MG63 (cell line): ENCODE results near the gene NXNL1. TPM values are rescaled to one million over a fixed set of nuclear protein-coding genes. Genes with fewer than 3 reads are reported as not detected.

Experiments
- DNase-seq: peaks from one replicate; pipeline ENCODE4 v3.0.0-alpha.2; 2020
- H3K27me3 ChIP-seq: fragments of 250-450 bp; sonication (Bioruptor Pico); 2 replicates; pipeline ENCODE4 v1.5.1; 2020; ENCODE audit warnings: mild to moderate bottlenecking, moderate library complexity
- H3K36me3 ChIP-seq: fragments of 250-450 bp; sonication (Bioruptor Pico); 2 replicates; pipeline ENCODE4 v1.5.1; 2020; ENCODE audit warnings: mild to moderate bottlenecking, moderate library complexity
- H3K4me3 ChIP-seq: fragments of 250-450 bp; sonication (Bioruptor Pico); 2 replicates; pipeline ENCODE4 v1.5.1; 2020; ENCODE audit warnings: mild to moderate bottlenecking, moderate library complexity
- H3K9me3 ChIP-seq: fragments of 250-450 bp; sonication (Bioruptor Pico); 2 replicates; pipeline ENCODE4 v1.5.1; 2020; ENCODE audit warnings: mild to moderate bottlenecking, moderate library complexity
- total RNA-seq: library from RNA; depleted of rRNA; stranded (reverse); fragments of >200 nt; shearing (Covaris generic); gene quantifications from 2 replicates; pipeline ENCODE4 v1.2.3, GENCODE V29; 2014; ENCODE audit warnings: low replicate concordance

NXNL1 gene
- total RNA-seq, 1 experiment from 2014 or later: not detected

DNA sequence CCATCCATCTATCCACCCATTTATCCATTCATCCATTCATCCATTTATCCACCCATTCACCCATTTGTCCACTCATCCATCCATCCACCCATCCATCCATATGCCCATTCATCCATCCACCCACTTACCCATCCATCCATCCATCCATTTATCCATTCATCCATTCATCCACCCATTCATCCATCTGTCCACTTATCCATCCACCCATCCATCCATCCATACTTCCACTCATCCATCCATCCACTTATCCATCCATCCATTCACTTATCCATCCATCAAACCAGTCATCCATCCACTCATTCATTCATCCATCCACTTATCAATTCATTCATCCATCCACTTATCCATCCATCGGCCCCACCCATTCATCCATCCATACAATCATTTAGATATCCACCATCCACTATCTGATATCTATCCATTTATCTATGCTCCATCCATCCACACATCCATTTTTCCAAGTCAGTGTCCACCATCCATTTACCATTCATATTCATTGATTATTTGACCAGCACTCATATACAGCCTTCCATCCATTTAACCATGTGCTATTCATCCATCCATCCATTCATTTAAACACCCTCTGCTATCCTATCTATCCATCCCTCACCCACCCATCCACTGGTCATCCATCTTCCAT, 15.1 kb downstream of the NXNL1 start:
- peaks cover 5% of the 10 kb centered on the region for H3K9me3 ChIP-seq
- DNase-seq: no peak
- no peak overlapping the region for H3K4me3 ChIP-seq
- H3K27me3 ChIP-seq: peaks cover 34% of the 10 kb centered on the region
- H3K36me3 ChIP-seq: no peaks in the 10 kb centered on the region

DNA sequence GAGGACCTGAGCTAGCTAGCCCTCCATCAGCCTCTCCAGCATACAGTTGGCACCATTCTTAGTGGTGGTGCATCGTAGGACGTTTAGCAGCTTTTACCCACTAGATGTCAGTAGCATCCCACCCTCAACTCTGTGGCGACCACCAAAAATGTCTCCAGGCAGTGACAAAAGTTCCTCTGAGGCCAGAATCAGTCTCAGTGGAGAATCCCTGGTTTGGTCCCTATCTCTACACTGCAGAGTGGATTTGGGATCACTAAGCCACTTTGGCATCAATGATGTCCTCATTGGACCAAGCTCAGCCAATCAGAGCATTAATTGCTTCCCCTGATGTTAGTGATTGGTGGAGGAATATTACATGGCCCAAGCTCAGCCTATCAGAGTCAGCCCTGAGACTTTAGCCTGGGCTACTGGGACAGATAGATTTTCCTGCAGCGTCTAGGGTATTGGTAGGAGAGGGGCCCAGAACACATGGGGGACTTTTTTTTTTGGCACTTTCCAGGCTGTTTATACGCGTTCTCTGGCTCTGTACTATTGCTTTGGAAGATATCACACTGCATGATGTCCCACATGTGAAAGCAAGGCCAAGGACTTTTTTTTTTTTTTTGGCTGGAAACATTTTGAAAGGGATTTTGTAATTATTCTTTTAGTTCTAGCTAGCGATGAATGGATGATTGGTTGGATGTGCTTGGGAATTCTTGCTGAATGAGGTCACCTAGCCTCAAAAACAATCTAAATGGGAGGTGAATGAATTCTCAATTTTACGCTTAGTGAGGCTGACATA, 19.3 kb downstream of the NXNL1 start:
- peaks cover 8% of the 10 kb centered on the region; the same call in 1 of the 2 replicates for H3K27me3 ChIP-seq
- H3K36me3 ChIP-seq: no peaks in the 10 kb centered on the region
- no peak overlapping the region for H3K4me3 ChIP-seq
- H3K9me3 ChIP-seq: peaks cover 3% of the 10 kb centered on the region; the same call in 1 of the 2 replicates
- DNase-seq: no peak

DNA sequence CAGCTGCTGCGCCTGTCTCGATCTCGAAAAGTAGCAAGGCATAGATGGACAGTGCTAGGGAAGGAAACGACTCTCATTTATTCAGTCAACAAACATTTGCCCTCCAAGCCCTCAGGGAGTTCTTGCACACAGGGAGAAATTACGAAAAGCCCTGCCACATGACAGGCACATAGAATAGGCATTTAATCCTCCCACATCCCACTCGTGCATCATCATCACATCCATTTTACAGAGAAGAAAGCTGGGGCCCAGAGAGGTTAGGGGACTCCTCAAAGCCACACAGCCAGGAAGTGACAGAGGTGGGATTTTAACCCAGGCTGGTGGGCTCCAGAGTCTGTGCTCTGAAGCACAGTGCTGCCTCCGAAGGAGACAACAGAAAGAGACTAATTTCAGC, 23.9 kb downstream of the NXNL1 start:
- Histone ChIP-seq H3K36me3 (no peaks in the 10 kb centered on the region), H3K9me3 (peaks cover 3% of the 10 kb centered on the region; the same call in 1 of the 2 replicates), H3K4me3 (no peak overlapping the region), H3K27me3 (no peaks in the 10 kb centered on the region)
- DNase-seq: no peak

DNA sequence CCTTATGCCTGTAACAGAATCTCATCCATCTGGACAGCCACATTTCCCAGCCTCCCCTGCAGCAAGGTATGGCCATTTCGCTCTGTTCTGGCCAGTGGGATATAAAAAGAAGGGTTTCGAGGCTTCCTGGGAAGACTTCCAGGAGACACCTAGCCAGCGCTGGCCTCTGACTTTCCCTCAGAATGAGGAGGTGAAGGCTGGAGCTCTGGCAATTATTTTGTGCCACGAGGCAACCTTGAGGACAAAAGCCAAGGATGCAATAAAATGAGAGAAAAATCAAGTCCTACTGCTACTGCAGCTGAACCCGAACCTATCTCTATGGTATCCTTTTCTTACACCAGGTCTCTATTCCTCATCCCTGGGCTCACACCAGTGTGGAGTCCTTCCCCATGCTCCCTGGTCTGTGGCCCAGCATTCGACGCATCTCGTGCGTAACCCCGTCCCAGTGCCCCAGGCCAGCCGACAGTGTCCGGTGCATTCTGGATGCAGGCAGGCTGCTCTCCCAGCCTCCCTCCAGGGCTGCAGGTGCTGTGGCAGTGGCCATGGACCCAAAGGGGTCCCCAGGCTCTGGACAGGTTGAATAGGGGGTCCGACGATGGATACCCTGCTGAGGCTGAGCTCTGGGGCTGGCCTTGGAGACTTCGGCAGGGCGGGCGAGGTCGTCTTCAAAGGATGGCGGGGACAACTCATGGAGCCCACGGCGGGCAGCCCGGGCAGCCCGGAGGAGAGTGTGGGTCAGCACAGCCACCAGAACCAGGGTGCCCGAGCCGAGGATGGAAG, 24.4 kb downstream of the NXNL1 start:
- Histone ChIP-seq H3K27me3 (no peaks in the 10 kb centered on the region), H3K4me3 (no peak overlapping the region), H3K9me3 (peaks cover under 1% of the 10 kb centered on the region; the same call in 1 of the 2 replicates), H3K36me3 (no peaks in the 10 kb centered on the region)
- no peak for DNase-seq

DNA sequence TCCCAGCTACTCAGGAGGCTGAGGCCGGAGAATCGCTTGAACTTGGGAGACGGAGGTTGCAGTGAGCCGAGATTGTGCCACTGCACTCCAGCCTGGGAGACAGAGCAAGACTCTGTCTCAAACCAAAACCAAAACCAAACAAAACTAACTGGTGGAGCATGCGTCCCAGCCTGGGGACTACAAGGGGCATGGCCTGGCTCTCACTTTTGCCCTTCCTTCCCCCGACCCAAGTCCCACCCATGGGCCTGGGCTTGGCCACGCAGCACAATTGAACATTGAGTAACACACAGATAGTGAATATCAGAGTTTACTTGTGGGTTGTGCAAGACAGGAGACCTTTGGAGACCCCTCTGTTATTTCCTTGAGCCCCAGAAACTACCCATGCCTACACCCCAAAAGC, 25.5 kb downstream of the NXNL1 start:
- no peak overlapping the region for H3K4me3 ChIP-seq
- H3K36me3 ChIP-seq: no peaks in the 10 kb centered on the region
- H3K27me3 ChIP-seq: no peaks in the 10 kb centered on the region
- no peak for DNase-seq
- no peaks in the 10 kb centered on the region for H3K9me3 ChIP-seq

DNA sequence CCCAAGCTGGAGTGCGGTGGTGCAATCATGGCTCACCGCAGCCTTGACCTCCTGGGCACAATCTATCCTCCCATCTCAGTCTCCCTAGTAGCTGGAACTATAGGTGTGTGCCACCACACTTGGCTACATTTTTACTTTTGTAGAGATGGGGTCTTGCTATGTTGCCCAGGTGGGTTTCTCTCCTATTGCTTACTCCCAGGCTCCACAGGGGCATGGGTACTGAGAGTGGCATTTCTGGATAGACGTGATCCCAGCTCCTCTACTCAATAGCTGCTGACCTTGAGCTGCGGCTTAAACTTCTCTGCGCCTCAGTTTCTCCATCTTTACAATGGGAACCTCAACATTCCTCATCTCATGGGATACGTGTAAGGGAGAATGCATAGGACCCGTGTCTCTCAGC, 29.3 kb downstream of the NXNL1 start:
- Histone ChIP-seq H3K9me3 (no peaks in the 10 kb centered on the region), H3K36me3 (no peaks in the 10 kb centered on the region), H3K27me3 (no peaks in the 10 kb centered on the region), H3K4me3 (no peak overlapping the region)
- no peak for DNase-seq

DNA sequence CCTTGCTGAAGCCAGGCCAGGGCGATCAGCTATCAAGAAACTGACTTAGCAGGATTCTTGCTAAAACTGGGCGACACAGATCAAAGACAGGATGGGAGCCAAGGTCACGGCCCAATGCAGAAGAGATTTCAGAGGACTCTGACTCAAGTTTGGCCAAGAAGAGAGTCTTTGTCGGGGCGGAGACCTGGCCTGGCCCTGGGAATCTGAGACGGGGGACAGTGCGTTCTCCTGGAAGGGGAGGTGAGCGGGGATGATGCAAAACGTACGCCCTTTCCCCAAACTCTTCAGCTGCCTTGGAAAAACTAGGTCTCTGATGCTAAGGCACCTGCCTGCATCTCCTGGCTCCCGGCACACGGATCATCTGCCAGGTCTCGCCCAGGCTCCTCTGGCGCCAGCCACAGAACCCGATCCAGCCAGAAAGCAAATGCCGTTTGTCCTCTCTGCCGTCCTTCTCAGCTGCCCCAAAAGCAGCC, 31.0 kb downstream of the NXNL1 start:
- Histone ChIP-seq H3K36me3 (no peaks in the 10 kb centered on the region), H3K27me3 (no peaks in the 10 kb centered on the region), H3K4me3 (no peak overlapping the region), H3K9me3 (no peaks in the 10 kb centered on the region)
- DNase-seq: no peak

DNA sequence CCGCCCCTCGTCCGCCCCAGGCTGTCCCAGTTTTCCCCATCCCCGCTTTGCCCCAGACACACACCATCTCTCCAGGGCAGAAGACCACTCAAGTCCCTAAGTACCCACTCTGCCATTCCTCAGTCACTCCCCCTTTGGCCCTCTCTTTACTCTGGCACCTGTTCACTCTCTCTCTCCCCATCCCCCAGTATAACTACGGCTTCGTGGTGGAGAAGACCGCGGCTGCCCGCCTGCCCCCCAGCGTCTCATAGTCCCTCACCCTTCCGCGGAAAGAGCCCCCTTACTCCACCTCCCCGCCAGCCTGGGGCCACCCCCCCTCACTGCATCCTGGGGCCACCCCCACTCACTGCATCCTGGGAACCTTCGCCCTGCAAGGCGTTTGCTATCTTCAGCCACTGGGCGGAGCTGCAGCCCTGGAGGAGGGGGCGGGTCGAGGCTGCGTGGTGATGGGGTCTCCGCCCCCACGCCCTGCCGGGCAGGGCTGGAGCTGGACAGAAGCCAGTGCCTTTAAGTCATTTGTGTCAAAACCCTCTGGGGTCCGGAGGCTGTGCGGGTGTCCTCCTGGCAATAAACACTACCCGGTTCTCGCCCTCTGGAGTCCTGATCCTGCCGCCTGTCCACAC, 35.9 kb downstream of the NXNL1 start:
- no peaks in the 10 kb centered on the region for H3K9me3 ChIP-seq
- DNase-seq: peak; percentile 34
- peaks cover 14% of the 10 kb centered on the region for H3K36me3 ChIP-seq
- H3K4me3 ChIP-seq: no peak overlapping the region
- no peaks in the 10 kb centered on the region for H3K27me3 ChIP-seq

DNA sequence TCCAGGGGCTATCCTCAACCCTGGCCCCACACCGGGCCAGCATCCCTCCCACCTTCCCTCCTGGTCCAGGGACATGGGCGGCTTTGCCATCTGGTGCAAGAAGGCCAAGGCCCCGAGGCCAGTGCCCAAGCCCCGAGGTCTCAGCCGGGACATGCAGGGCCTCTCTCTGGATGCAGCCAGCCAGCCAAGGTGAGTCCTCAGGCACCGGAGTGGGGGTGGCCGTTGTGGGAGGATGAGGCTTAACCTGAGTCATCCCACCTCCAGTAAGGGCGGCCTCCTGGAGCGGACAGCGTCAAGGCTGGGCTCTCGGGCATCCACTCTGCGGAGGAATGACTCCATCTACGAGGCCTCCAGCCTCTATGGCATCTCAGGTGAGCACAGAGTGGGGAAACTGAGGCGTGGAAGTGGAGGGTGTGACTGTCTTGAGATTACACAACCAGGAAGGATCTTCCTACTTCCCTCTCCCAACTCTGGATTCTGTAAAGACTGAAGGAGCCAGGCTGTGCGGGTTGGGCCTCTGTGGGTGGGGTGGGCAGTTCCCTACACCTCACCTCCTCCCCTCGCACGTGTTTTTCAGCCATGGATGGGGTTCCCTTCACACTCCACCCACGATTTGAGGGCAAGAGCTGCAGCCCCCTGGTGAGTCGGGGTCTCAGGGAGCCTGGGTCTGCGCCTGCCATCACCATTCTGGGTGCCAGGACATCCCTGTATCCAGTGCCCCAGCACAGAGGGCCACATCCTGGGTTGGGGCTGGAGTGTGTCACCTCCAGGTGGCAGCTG, 37.1 kb downstream of the NXNL1 start:
- H3K36me3 ChIP-seq: peaks cover 14% of the 10 kb centered on the region
- no peak for DNase-seq
- no peak overlapping the region for H3K4me3 ChIP-seq
- no peaks in the 10 kb centered on the region for H3K9me3 ChIP-seq
- H3K27me3 ChIP-seq: no peaks in the 10 kb centered on the region

DNA sequence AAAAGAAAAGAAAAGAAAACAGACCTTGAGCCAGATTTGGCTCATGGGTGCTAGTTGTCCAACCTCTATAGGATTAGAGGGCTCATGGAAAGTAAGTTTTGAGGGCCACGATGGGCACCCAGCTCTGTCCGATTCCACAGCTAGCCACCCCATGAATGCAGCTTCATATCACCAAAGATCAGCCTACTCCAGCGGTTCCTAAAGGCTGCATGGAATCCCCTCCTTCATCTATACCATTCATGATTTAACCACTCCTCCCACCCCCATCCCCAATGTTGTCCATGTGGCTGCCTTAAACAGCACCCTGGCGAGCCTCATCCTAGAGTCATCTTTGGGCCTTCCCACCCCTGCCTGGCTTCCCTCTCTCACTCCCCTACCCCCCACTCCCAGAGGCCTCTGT, 38.8 kb downstream of the NXNL1 start:
- no peaks in the 10 kb centered on the region for H3K27me3 ChIP-seq
- H3K4me3 ChIP-seq: no peak overlapping the region
- H3K36me3 ChIP-seq: peaks cover 14% of the 10 kb centered on the region
- H3K9me3 ChIP-seq: no peaks in the 10 kb centered on the region
- DNase-seq: no peak

DNA sequence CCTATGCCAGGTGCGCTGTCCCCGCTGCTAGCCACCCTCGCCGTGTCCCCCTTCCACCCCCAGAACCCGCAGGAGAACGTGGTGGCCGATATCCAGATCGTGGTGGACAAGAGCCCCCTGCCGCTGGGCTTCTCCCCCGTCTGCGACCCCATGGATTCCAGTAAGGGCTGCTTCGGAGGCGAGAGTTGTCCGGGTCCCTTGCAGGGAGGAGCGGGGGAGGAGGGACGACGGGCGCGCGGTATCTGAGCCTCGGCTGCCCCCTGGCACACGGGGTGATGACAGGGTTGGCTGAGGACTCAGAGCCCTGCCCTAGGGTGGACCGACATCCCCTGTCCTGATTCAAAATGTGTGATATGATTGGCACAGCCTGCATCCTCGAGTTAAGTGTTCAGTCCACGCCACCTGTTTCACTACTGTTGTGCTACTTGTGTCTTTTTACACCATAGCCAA, 40.2 kb downstream of the NXNL1 start:
- peak overlapping the region; percentile 73 for H3K4me3 ChIP-seq
- DNase-seq: peak; percentile 71

DNA sequence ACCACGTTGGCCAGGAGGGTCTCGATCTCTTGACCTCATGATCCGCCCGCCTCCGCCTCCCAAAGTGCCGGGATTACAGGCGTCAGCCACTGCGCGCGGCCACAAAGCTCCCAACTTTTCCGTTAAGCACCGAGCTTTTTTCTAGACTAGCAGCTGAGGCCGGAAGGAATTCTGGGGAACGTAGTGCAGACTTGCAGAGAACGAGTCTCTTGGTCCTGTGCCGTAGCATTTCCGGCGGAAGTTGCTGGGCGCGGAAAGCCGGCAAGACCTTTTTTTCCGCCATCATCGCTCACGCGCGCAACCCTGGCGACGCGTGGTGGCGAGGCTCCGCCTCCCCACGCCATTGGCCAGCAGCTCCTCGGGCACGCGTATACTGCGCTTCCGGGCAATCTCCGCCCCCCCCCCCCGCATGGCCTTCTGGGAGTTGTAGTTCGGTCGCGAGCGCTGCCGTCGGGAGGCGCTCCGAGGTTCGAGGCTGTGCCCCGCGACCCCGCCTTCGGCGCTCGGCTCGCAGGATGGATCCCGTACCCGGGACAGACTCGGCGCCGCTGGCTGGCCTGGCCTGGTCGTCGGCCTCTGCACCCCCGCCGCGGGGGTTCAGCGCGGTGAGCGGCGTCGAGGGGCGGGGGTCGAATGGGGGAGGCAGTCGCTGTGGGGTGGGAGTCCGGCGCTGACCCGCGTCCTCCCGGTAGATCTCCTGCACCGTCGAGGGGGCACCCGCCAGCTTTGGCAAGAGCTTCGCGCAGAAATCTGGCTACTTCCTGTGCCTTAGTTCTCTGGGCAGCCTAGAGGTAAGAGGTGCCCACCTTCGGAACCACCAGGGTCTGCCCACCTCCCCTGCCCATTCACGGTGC, 40.9 kb downstream of the NXNL1 start, which contains the start of gene MVB12A:
MVB12A (plus strand) TSS at position 427 of the 854 bp plus-strand sequence; CDS start at position 516, 89 bp downstream.
- peaks cover 14% of the 10 kb centered on the region for H3K36me3 ChIP-seq
- no peaks in the 10 kb centered on the region for H3K9me3 ChIP-seq
- H3K27me3 ChIP-seq: no peaks in the 10 kb centered on the region
- H3K4me3 ChIP-seq: peak within 1 kb of the TSS; percentile 73
- peak; percentile 99 for DNase-seq

More for the DNA sequence above, 40.2 kb downstream of the NXNL1 start:
- H3K9me3 ChIP-seq: no peaks in the 10 kb centered on the region
- no peaks in the 10 kb centered on the region for H3K27me3 ChIP-seq
- peaks cover 14% of the 10 kb centered on the region for H3K36me3 ChIP-seq

DNA sequence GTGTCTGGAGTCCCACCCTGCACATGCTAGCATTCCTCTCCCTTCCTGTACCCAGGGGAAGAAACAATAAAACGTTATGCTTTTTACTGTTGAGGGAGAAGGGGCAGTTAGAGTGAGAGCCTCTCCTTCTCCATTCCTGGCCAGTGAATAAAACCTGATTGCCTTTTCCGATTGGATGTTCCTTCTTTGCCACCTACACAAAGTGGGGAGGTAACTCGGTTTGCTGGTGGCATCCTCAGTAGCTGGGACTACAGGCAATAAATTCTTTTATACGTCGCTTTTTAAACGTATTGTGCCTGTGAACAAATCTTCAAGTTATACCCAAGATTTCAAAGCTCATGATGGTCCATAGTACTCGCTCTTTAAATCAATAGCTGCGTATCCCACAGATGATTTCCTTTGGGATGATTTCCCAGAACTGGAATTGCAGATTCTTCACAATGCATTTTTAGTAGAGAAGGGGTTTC, 41.5 kb downstream of the NXNL1 start:
- H3K36me3 ChIP-seq: peaks cover 20% of the 10 kb centered on the region
- H3K4me3 ChIP-seq: peak overlapping the region; percentile 73
- no peaks in the 10 kb centered on the region for H3K27me3 ChIP-seq
- H3K9me3 ChIP-seq: no peaks in the 10 kb centered on the region
- no peak for DNase-seq

DNA sequence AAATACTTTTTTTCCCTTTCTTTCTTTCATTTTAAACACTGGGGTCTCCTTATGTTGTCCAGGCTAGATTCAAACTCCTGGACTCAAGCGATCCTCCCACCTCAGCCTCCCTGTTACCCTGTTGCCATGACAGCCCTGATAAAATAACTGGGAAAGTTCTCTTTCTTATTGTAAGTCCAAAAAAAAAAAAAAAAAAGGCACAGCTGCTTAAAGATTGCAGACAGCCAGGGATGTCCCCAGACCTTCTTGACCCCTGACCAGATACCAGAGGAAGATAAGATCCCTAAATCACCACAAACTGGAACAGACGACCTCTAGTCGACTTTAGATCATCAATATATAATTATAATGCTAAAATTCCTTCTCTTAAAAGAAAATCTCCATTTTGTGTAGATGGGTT, 42.0 kb downstream of the NXNL1 start:
- no peaks in the 10 kb centered on the region for H3K9me3 ChIP-seq
- no peak for DNase-seq
- peaks cover 22% of the 10 kb centered on the region for H3K36me3 ChIP-seq
- H3K4me3 ChIP-seq: peak overlapping the region; percentile 73
- no peaks in the 10 kb centered on the region for H3K27me3 ChIP-seq

DNA sequence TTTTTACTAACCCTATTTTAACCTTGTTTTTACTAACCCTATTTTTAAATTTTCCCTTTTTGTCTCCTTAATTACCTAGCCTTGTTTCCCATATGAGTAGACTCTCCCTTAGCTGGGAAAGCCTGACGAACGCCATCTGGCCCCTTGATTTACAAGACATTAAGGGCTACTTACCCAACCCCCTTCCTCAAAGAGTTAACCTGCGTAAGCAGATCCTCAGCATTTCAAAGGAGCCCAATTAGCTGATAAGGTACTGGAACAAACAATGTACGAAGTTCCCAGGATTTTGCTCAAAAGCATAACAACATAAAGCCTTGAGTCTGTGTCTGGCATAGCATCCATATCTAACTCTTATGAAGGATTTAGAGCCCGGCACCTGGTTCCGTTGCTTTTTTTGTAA, 45.6 kb downstream of the NXNL1 start:
- no peak for DNase-seq
- peaks cover 20% of the 10 kb centered on the region for H3K36me3 ChIP-seq

More for the DNA sequence above, 45.6 kb downstream of the NXNL1 start:
- no peaks in the 10 kb centered on the region for H3K27me3 ChIP-seq
- no peak overlapping the region for H3K4me3 ChIP-seq
- H3K9me3 ChIP-seq: no peaks in the 10 kb centered on the region
